NCI-H1105 treated with DMSO at 0.1 percent for 48 hours (cell line): ENCODE results near the gene HOXB8.

Experiments
- DNase-seq: peaks from one replicate; lab custom pipeline; 2025; lab: John Stamatoyannopoulos, UW

HOXB8 gene

GRCh38 chr17:48596000-48596734 is 18.9 kb downstream of the HOXB8 start:
- no peak for DNase-seq

- DNase-seq: no peak
These were observed 19.7 kb downstream of the HOXB8 start for GRCh38 chr17:48595278-48595999.

- DNase-seq: no peak
These were observed 20.4 kb downstream of the HOXB8 start for GRCh38 chr17:48594538-48595277.

GRCh38 chr17:48593840-48594537 is 21.1 kb downstream of the HOXB8 start:
- DNase-seq: peak; percentile 77

GRCh38 chr17:48593126-48593829 is 21.8 kb downstream of the HOXB8 start, which contains the start of gene HOXB5:
Gene HOXB5 (minus strand): TSS chr17:48593779. CDS start chr17:48593682, 97 bp downstream.
- peak; percentile 53 for DNase-seq

- no peak for DNase-seq
These were observed 22.5 kb downstream of the HOXB8 start for GRCh38 chr17:48592577-48592976.

GRCh38 chr17:48592057-48592514 is 23.0 kb downstream of the HOXB8 start:
- DNase-seq: no peak

GRCh38 chr17:48591255-48592056 is 23.6 kb downstream of the HOXB8 start:
- DNase-seq: no peak

GRCh38 chr17:48590607-48591161 is 24.4 kb downstream of the HOXB8 start:
- no peak for DNase-seq

GRCh38 chr17:48589831-48590606 is 25.1 kb downstream of the HOXB8 start, which contains the start of gene HOXB3:
Gene HOXB3 (minus strand): TSS chr17:48590241. CDS start chr17:48552474, 37,767 bp downstream.
- DNase-seq: no peak

GRCh38 chr17:48589060-48589830 is 25.8 kb downstream of the HOXB8 start:
- no peak for DNase-seq

GRCh38 chr17:48588528-48588927 is 26.6 kb downstream of the HOXB8 start:
- no peak for DNase-seq

GRCh38 chr17:48588074-48588415 is 27.0 kb downstream of the HOXB8 start:
- DNase-seq: no peak

GRCh38 chr17:48587276-48588073 is 27.6 kb downstream of the HOXB8 start:
- DNase-seq: no peak

GRCh38 chr17:48586355-48587258 is 28.5 kb downstream of the HOXB8 start:
- no peak for DNase-seq

- no peak for DNase-seq
These were observed 30.8 kb downstream of the HOXB8 start for GRCh38 chr17:48584223-48584741.
